GM12801 (cell line): Measurements from ENCODE around the gene KAZN.

Experiments
- TF ChIP-seq, protein P1 (sequence below): IDR thresholded peaks from one replicate; pipeline ENCODE4 v1.5.1; 2011; ENCODE audit warnings: control low read depth; ENCODE audit not compliant: insufficient read length; ENCODE audit errors: extremely low read depth

Gene KAZN

GRCh38 chr1:14763977-14764376 is 165.5 kb downstream of the KAZN start:
- TF ChIP-seq, protein P1, sequence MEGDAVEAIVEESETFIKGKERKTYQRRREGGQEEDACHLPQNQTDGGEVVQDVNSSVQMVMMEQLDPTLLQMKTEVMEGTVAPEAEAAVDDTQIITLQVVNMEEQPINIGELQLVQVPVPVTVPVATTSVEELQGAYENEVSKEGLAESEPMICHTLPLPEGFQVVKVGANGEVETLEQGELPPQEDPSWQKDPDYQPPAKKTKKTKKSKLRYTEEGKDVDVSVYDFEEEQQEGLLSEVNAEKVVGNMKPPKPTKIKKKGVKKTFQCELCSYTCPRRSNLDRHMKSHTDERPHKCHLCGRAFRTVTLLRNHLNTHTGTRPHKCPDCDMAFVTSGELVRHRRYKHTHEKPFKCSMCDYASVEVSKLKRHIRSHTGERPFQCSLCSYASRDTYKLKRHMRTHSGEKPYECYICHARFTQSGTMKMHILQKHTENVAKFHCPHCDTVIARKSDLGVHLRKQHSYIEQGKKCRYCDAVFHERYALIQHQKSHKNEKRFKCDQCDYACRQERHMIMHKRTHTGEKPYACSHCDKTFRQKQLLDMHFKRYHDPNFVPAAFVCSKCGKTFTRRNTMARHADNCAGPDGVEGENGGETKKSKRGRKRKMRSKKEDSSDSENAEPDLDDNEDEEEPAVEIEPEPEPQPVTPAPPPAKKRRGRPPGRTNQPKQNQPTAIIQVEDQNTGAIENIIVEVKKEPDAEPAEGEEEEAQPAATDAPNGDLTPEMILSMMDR = no peak

GRCh38 chr1:14765773-14766172 is 167.3 kb downstream of the KAZN start:
- TF ChIP-seq, protein P1 = no peak

GRCh38 chr1:14767075-14767474 is 168.6 kb downstream of the KAZN start:
- TF ChIP-seq, protein P1 = no peak

DNA sequence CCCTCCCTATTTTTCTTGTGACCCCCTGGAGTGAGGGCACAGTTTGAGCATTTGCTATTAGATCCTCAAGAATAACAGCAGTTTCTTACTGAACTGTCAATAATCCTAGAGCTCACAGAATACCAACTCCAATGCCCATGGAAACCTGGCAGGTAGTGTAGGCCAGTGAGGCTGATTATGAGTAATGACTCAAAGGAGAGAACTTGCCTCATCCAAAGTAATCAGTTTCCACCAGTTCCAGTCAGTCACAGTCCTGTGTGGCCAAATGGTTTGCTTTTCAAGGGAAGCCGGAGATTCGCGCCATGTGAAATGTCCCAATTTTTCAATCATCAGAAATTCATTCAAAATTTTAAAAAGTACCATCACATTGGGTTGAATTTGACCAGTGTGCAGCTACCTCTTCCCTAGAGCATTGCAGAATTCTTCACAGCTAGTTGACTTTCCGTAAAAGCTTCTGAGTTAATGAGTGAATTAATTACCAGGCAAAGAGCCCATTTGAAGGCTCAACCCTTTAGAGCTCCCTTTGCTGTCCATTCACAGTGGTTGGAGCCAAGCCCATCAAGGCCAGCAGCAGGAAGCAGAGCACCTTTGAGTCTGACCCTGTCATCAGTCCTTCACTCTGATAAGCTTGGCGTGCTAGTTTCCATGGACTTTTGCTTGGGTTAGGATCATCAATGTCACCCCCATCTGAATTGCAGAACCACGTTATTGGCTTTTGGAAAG is 170.3 kb downstream of the KAZN start:
- TF ChIP-seq, protein P1 = no peak

- TF ChIP-seq, protein P1 = no peak
These were observed 171.2 kb downstream of the KAZN start for GRCh38 chr1:14769486-14770274.

DNA sequence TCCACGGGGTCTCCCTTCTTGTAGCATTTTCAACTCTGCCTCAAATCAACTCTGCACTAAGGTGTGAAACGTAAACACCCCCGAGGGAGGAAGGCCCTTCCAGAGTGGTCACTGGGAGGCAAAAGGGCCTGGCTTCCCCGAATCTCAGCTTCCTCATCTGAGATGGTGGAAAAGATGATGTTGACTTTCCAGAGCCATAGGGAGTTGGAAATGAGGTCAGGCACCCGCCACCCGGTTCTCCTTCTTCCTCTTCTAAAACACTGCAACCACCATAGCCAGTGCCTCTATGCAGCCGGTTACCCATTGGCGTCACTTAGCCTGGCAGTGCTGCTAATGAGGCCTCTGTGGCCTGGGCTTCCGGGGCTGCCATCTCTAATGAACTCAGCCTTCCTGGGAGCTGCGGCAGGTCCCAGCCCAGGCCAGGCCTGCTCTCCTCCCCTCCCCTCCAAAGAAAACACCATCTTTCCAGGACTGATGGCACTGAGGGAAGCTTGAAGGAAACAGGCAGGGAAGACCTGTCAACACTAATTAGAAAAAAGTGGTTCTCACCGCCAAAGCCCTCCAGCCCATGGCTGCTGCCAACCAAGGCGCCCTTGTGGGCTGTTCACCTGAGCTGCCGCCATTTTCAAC is 175.0 kb downstream of the KAZN start:
- TF ChIP-seq, protein P1 = no peak

DNA sequence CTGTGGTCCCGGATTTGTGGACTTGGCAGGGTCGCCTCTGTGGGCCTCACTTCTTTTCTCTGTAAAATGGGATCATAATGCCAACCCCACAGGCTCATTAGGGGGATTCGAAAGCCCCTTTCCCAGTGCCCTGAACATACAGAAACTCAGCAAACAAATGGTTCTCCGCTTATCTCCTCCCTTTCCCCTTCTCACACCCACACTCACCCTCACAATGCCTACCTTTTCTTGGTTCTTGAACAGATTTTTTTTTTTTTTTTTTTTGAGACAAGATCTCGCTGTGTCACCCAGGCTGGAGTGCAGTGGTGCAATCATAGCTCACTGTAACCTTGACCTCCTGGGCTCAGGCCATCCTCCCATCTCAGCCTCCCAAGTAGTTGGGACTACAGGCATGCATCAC is 175.7 kb downstream of the KAZN start:
- TF ChIP-seq, protein P1 = no peak
